Ovary (tissue), 9 donors: ENCODE data around the gene GNG3. TPM values are rescaled to one million over a fixed set of nuclear protein-coding genes. Genes with fewer than 3 reads are reported as not detected.

ENCODE experiments used
- DNase-seq, 5 donors: peaks; one replicate each; pipeline ENCODE4 v3.0.0-alpha.2; 2019 to 2020
- H3K27ac ChIP-seq, 2 donors: fragments of 200-600 bp; one replicate each; pipeline versions ENCODE4 v1.5.1 to v1.8.0; 2019 to 2022
- H3K27me3 ChIP-seq: fragments of 200-600 bp; one replicate; pipeline ENCODE4 v1.8.0; 2022
- H3K36me3 ChIP-seq: fragments of 200-600 bp; sonication (generic); one replicate; pipeline ENCODE4 v1.5.1; 2019
- H3K4me1 ChIP-seq: one replicate; pipeline ENCODE4 v1.8.1; 2013; ENCODE audit warnings: mild to moderate bottlenecking, moderate library complexity; ENCODE audit not compliant: insufficient read depth
- H3K4me3 ChIP-seq: fragments of 200-600 bp; sonication (generic); one replicate; pipeline ENCODE4 v1.5.1; 2017
- H3K9me3 ChIP-seq, 2 donors: fragments of 200-600 bp in 1 of 2; sonication (generic) in 1 of 2; one replicate each; pipeline versions ENCODE4 v1.5.1 to v1.8.1; 2013 to 2019; ENCODE audit warnings: mild to moderate bottlenecking in 1 of 2, moderate library complexity in 1 of 2
- EP300 ChIP-seq: sonication (generic); formaldehyde crosslinking; IDR thresholded peaks from one replicate; pipeline ENCODE4 v1.6.1; 2017; ENCODE audit warnings: antibody characterized with exemption
- POLR2A ChIP-seq: fragments of 450-650 bp; IDR thresholded peaks from one replicate; pipeline ENCODE4 v1.6.1; 2017; ENCODE audit warnings: antibody characterized with exemption, mild to moderate bottlenecking, moderate library complexity
- WGBS, 3 donors: extraction: QIAGEN DNeasy Blood & Tissue Kit in 1 of 3; methylation state at CpG; one replicate each; pipeline versions ENCODE4 v1.1.5 to v1.1.7; 2013 to 2017; 5-methylcytosine and 5-hydroxymethylcytosine counted together
- intact Hi-C, 4 donors: fragments of 100-400 bp; cut with DNase I; formaldehyde crosslinking; loops; one replicate each; pipeline versions ENCODE4 v1.11.0 to v1.15.1; 2022 to 2023
- polyA plus RNA-seq, 2 donors: library from polyadenylated mRNA; stranded (reverse); fragments of 200-250 nt in 1 of 2; fragments of 350-450 nt in 1 of 2; fragmentation: Illumina TruSeq in 1 of 2; extraction: RNeasy Lipid Tissue Mini Kit (QIAGEN cat#74804) in 1 of 2; gene quantifications; one replicate each; pipeline ENCODE4 v1.2.3, GENCODE V29; 2013 to 2014
- small RNA-seq: library from RNA; depleted of rRNA; stranded (forward); fragments of <200 nt; gene quantifications from one replicate; pipeline ENCODE3, GENCODE V24; 2016
- total RNA-seq, 7 donors: library from RNA; depleted of rRNA in 2 of 7; stranded (reverse); fragments of >200 nt in 2 of 7; fragmentation: NEBNext Ultra II Directional in 3 of 7; extraction: Animal tissue kit (Norgen Biotek cat#: 25700) in 3 of 7; gene quantifications; one replicate each; pipeline versions ENCODE4 v1.1.0 to v1.2.4, GENCODE V29; 2016 to 2023
- TF ChIP-seq, protein P1 (sequence below), 3 donors: fragments of 450-650 bp in 2 of 3; fragments of 200-600 bp in 1 of 3; IDR thresholded peaks; one replicate each; pipeline versions ENCODE4 v1.5.1 to v1.8.0; 2016 to 2022; ENCODE audit warnings: antibody characterized with exemption in 3 of 3, mild to moderate bottlenecking in 1 of 3
- donor health status: DM: no; HTN: no; CAD: no; lungs with moderate emphysema.
- donor health status: DM: no; HTN: no; CAD: no.
- donor health status: Bipolar disorder and iron deficiency.
- donor health status: DM: yes; HTN: yes; CAD: no.
- donor health status: DM: no; HTN: no; CAD: no.
- donor health status: DM: yes; HTN: yes; CAD: no.

Gene GNG3
- total and polyA plus RNA-seq, 9 donors: 0.18 to 0.73 (median 0.34) TPM; not detected in 2

GRCh38 chr11:62757846-62758788 is 50.6 kb downstream of the GNG3 start:
- no peak overlapping the region for H3K27ac ChIP-seq
- TF ChIP-seq POLR2A (no peak), EP300 (no peak)
- TF ChIP-seq, protein P1, sequence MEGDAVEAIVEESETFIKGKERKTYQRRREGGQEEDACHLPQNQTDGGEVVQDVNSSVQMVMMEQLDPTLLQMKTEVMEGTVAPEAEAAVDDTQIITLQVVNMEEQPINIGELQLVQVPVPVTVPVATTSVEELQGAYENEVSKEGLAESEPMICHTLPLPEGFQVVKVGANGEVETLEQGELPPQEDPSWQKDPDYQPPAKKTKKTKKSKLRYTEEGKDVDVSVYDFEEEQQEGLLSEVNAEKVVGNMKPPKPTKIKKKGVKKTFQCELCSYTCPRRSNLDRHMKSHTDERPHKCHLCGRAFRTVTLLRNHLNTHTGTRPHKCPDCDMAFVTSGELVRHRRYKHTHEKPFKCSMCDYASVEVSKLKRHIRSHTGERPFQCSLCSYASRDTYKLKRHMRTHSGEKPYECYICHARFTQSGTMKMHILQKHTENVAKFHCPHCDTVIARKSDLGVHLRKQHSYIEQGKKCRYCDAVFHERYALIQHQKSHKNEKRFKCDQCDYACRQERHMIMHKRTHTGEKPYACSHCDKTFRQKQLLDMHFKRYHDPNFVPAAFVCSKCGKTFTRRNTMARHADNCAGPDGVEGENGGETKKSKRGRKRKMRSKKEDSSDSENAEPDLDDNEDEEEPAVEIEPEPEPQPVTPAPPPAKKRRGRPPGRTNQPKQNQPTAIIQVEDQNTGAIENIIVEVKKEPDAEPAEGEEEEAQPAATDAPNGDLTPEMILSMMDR (IDR thresholded peaks at IDR 0.05): no peak
- no peak for DNase-seq
- no peaks in the 10 kb centered on the region for H3K36me3 ChIP-seq
- WGBS, 3 donors: 46 to 47% (median 46%) methylated on average over 9 of the region's 9 CpGs
- no peaks in the 10 kb centered on the region for H3K9me3 ChIP-seq
- intact Hi-C loops: no loop called here
- H3K4me1 ChIP-seq: peaks cover 5% of the 10 kb centered on the region
- H3K27me3 ChIP-seq: no peaks in the 10 kb centered on the region
- H3K4me3 ChIP-seq: no peak overlapping the region

Small RNA genes lying within 50 kb of the gene (small RNA-seq; reads per million reads assigned to genes)
- not detected for gene SNORA57

Other genes with a start within 250 kb of the GNG3 start
- gene AHNAK, start 160.9 kb upstream of the GNG3 start, total RNA-seq: 100 to 1,000 TPM; 353 to 699 (median 607) TPM
- gene AHNAK, start 160.9 kb upstream of the GNG3 start, polyA plus RNA-seq: 100 to 1,000 TPM; 114 to 376 TPM
- gene EEF1G, start 133.8 kb upstream of the GNG3 start, total RNA-seq: 1,000 to 10,000 TPM; 2,147 to 3,018 (median 2,446) TPM
- gene EEF1G, start 133.8 kb upstream of the GNG3 start, polyA plus RNA-seq: 1,000 to 10,000 TPM; 2,476 to 3,023 TPM
- gene TUT1, start 116.2 kb upstream of the GNG3 start, total RNA-seq: 10 to 100 TPM in 5 of 7 donors, 1 to 10 TPM in 2; 6.9 to 27.3 (median 21.1) TPM
- 10 to 100 TPM in 1 of 2 donors, 1 to 10 TPM in 1; 5.9 to 18.3 TPM for gene TUT1, start 116.2 kb upstream of the GNG3 start, polyA plus RNA-seq
- 100 to 1,000 TPM in 3 of 7 donors, 10 to 100 TPM in 4; 41.5 to 130 (median 89.8) TPM for gene MTA2, start 105.8 kb upstream of the GNG3 start, total RNA-seq
- 10 to 100 TPM; 54.2 to 90.4 TPM for gene MTA2, start 105.8 kb upstream of the GNG3 start, polyA plus RNA-seq
- gene EML3, start 94.9 kb upstream of the GNG3 start, total RNA-seq: 100 to 1,000 TPM in 3 of 7 donors, 10 to 100 TPM in 4; 38.1 to 138 (median 96.0) TPM
- gene EML3, start 94.9 kb upstream of the GNG3 start, polyA plus RNA-seq: 10 to 100 TPM; 29.9 to 59.1 TPM
- 10 to 100 TPM in 4 of 7 donors, 1 to 10 TPM in 3; 9.2 to 22.4 (median 10.8) TPM for gene ROM1, start 94.4 kb upstream of the GNG3 start, total RNA-seq
- gene ROM1, start 94.4 kb upstream of the GNG3 start, polyA plus RNA-seq: 10 to 100 TPM; 10.4 to 15.9 TPM
- gene B3GAT3, start 85.7 kb upstream of the GNG3 start, total RNA-seq: 10 to 100 TPM; 16.6 to 56.6 (median 33.9) TPM
- 10 to 100 TPM in 1 of 2 donors, 1 to 10 TPM in 1; 1.3 to 29.2 TPM for gene B3GAT3, start 85.7 kb upstream of the GNG3 start, polyA plus RNA-seq
- gene GANAB, start 61.1 kb upstream of the GNG3 start, total RNA-seq: 100 to 1,000 TPM in 5 of 7 donors, 10 to 100 TPM in 2; 91.4 to 278 (median 228) TPM
- gene GANAB, start 61.1 kb upstream of the GNG3 start, polyA plus RNA-seq: 100 to 1,000 TPM; 157 to 280 TPM
- 10 to 100 TPM; 16.0 to 26.4 (median 21.8) TPM for gene INTS5, start 54.4 kb upstream of the GNG3 start, total RNA-seq
- 10 to 100 TPM in 1 of 2 donors, 1 to 10 TPM in 1; 4.6 to 12.3 TPM for gene INTS5, start 54.4 kb upstream of the GNG3 start, polyA plus RNA-seq
- gene C11orf98, start 42.5 kb upstream of the GNG3 start, total RNA-seq: 10 to 100 TPM; 24.2 to 62.3 (median 35.1) TPM
- gene C11orf98, start 42.5 kb upstream of the GNG3 start, polyA plus RNA-seq: 10 to 100 TPM; 50.8 to 55.5 TPM
- gene CSKMT, start 42.4 kb upstream of the GNG3 start, total RNA-seq: 10 to 100 TPM; 14.2 to 31.5 (median 21.7) TPM
- 10 to 100 TPM in 1 of 2 donors, 1 to 10 TPM in 1; 3.6 to 16.9 TPM for gene CSKMT, start 42.4 kb upstream of the GNG3 start, polyA plus RNA-seq
- 10 to 100 TPM in 2 of 7 donors, 1 to 10 TPM in 5; 7.1 to 13.7 (median 8.9) TPM for gene UQCC3, start 36.0 kb upstream of the GNG3 start, total RNA-seq
- 1 to 10 TPM; 1.6 to 9.6 TPM for gene UQCC3, start 36.0 kb upstream of the GNG3 start, polyA plus RNA-seq
- 1 to 10 TPM; 2.4 to 6.0 (median 4.6) TPM for gene LBHD1, start 35.4 kb upstream of the GNG3 start, total RNA-seq
- gene LBHD1, start 35.4 kb upstream of the GNG3 start, polyA plus RNA-seq: 1 to 10 TPM; 2.6 to 5.3 TPM
- gene UBXN1, start 28.6 kb upstream of the GNG3 start, total RNA-seq: 100 to 1,000 TPM; 106 to 239 (median 170) TPM
- 100 to 1,000 TPM in 1 of 2 donors, 10 to 100 TPM in 1; 97.6 to 284 TPM for gene UBXN1, start 28.6 kb upstream of the GNG3 start, polyA plus RNA-seq
- 10 to 100 TPM; 19.5 to 38.6 (median 25.5) TPM for gene LRRN4CL, start 18.1 kb upstream of the GNG3 start, total RNA-seq
- 10 to 100 TPM; 18.5 to 23.1 TPM for gene LRRN4CL, start 18.1 kb upstream of the GNG3 start, polyA plus RNA-seq
- 100 to 1,000 TPM in 1 of 7 donors, 10 to 100 TPM in 6; 31.4 to 122 (median 57.2) TPM for gene BSCL2, start 252 bp upstream of the GNG3 start, total RNA-seq
- 10 to 100 TPM; 49.2 to 57.8 TPM for gene BSCL2, start 252 bp upstream of the GNG3 start, polyA plus RNA-seq
- gene HNRNPUL2, start 19.8 kb downstream of the GNG3 start, total RNA-seq: 10 to 100 TPM; 11.0 to 50.0 (median 41.2) TPM
- gene HNRNPUL2, start 19.8 kb downstream of the GNG3 start, polyA plus RNA-seq: 10 to 100 TPM; 38.0 to 81.2 TPM
- gene TTC9C, start 20.8 kb downstream of the GNG3 start, total RNA-seq: 10 to 100 TPM; 19.4 to 42.9 (median 30.4) TPM
- gene TTC9C, start 20.8 kb downstream of the GNG3 start, polyA plus RNA-seq: 10 to 100 TPM; 30.5 to 53.6 TPM
- gene ZBTB3, start 46.5 kb downstream of the GNG3 start, total RNA-seq: 10 to 100 TPM in 4 of 7 donors, 1 to 10 TPM in 3; 4.4 to 18.2 (median 11.8) TPM
- gene ZBTB3, start 46.5 kb downstream of the GNG3 start, polyA plus RNA-seq: 1 to 10 TPM; 3.5 to 4.5 TPM
- gene POLR2G, start 53.9 kb downstream of the GNG3 start, total RNA-seq: 10 to 100 TPM; 42.1 to 77.0 (median 53.6) TPM
- 100 to 1,000 TPM; 100 to 108 TPM for gene POLR2G, start 53.9 kb downstream of the GNG3 start, polyA plus RNA-seq
- 10 to 100 TPM; 15.9 to 33.6 (median 26.3) TPM for gene TAF6L, start 63.7 kb downstream of the GNG3 start, total RNA-seq
- 10 to 100 TPM in 1 of 2 donors, 1 to 10 TPM in 1; 5.4 to 26.5 TPM for gene TAF6L, start 63.7 kb downstream of the GNG3 start, polyA plus RNA-seq
- gene TMEM179B, start 79.7 kb downstream of the GNG3 start, total RNA-seq: 100 to 1,000 TPM in 1 of 7 donors, 10 to 100 TPM in 6; 32.7 to 101 (median 36.5) TPM
- 10 to 100 TPM; 54.4 to 91.7 TPM for gene TMEM179B, start 79.7 kb downstream of the GNG3 start, polyA plus RNA-seq
- gene TMEM223, start 84.3 kb downstream of the GNG3 start, total RNA-seq: 10 to 100 TPM; 12.0 to 26.9 (median 13.1) TPM
- 10 to 100 TPM; 13.7 to 15.5 TPM for gene TMEM223, start 84.3 kb downstream of the GNG3 start, polyA plus RNA-seq
- 10 to 100 TPM; 48.8 to 96.8 (median 77.7) TPM for gene NXF1, start 97.8 kb downstream of the GNG3 start, total RNA-seq
- gene NXF1, start 97.8 kb downstream of the GNG3 start, polyA plus RNA-seq: 100 to 1,000 TPM in 1 of 2 donors, 10 to 100 TPM in 1; 99.4 to 125 TPM
- 10 to 100 TPM; 33.2 to 60.7 (median 49.1) TPM for gene STX5, start 124.4 kb downstream of the GNG3 start, total RNA-seq
- gene STX5, start 124.4 kb downstream of the GNG3 start, polyA plus RNA-seq: 10 to 100 TPM; 39.6 to 50.1 TPM
- not detected for gene TEX54, start 125.2 kb downstream of the GNG3 start, total RNA-seq
- gene TEX54, start 125.2 kb downstream of the GNG3 start, polyA plus RNA-seq: not detected
- gene WDR74, start 131.9 kb downstream of the GNG3 start, total RNA-seq: 10 to 100 TPM; 36.5 to 70.6 (median 61.1) TPM
- 10 to 100 TPM; 25.1 to 39.4 TPM for gene WDR74, start 131.9 kb downstream of the GNG3 start, polyA plus RNA-seq
- 100 to 1,000 TPM in 3 of 7 donors, 10 to 100 TPM in 4; 69.0 to 430 (median 97.7) TPM for gene SLC3A2, start 173.2 kb downstream of the GNG3 start, total RNA-seq
- gene SLC3A2, start 173.2 kb downstream of the GNG3 start, polyA plus RNA-seq: 100 to 1,000 TPM in 1 of 2 donors, 10 to 100 TPM in 1; 90.0 to 126 TPM
- not detected for gene CHRM1, start 213.7 kb downstream of the GNG3 start, total RNA-seq
- gene CHRM1, start 213.7 kb downstream of the GNG3 start, polyA plus RNA-seq: not detected